Esophagus muscularis mucosa (tissue), 2 donors: ENCODE measurements around the gene CFAP54.

Experiments
- EP300 ChIP-seq: sonication (generic); formaldehyde crosslinking; IDR thresholded peaks from one replicate; pipeline ENCODE4 v1.6.1; 2017; ENCODE audit warnings: antibody characterized with exemption
- POLR2A ChIP-seq: fragments of 450-650 bp; IDR thresholded peaks from one replicate; pipeline ENCODE4 v1.6.1; 2017; ENCODE audit warnings: antibody characterized with exemption, moderate library complexity, mild to moderate bottlenecking, low read depth

GRCh38 chr12:96780330-96780729, 291.0 kb downstream of the CFAP54 start:
- TF ChIP-seq POLR2A: no peak
- TF ChIP-seq EP300: no peak
